ENCODE data around the gene SPNS2.

SPNS2 gene

DNA sequence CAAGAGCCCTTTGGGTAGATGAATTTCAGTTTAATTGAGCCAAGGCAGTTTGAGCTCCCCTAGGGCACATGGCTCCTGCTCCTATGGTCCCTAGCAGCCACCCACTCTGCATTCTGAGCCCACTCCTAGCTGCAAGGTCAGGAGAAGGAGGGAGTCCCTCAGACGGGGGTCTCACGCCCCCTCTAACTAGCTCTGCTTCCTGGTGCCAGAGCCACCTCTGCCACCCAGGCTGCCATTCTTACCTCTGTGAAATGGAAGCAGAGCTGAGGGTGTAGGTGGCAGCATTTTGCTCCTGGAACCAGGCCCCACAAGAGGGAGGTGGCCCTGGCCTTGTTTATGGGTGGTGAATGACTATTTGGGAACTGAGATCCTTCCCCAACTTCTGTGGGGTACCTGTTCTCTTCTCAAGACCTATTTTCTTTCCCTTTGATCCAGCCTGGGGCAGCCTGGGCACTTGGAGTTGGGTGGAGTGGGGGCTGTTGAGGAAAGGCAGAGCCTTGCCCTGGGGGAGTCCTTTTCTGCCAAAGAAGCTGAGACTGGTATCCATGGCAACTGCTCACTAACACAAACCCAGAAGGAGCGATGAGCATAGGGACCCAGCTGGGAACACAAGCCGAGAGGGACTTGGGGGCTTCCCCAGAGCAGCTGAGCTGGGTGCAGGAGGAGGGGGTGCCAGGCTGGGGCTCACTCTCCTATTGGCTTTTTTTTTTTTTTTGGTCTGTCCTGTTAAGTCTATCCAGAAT, 4.8 kb downstream of the SPNS2 start:
- no peak for DNase-seq (ENCODE audit: low spot score)

DNA sequence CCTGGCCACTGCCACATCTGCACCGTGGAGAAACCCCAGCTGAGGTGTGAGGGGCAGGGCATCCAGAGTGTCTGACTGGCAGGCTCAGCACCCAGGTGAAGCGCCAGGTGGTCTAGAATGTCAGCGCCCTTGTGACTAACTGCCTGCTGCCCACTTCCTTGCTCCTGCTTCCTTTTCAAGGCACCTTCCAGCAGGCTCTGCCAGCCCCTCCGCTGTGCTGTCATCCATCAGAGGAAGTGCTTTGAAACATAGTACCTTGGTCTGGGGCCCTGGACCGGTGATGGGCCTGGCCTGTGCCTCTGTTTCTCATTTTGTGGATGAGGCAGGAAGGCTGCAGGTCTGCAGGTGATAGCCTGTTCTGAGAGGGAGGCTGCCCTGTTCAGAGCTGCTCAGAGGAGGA, 5.5 kb downstream of the SPNS2 start:
- no peak for DNase-seq (ENCODE audit: low spot score)

DNA sequence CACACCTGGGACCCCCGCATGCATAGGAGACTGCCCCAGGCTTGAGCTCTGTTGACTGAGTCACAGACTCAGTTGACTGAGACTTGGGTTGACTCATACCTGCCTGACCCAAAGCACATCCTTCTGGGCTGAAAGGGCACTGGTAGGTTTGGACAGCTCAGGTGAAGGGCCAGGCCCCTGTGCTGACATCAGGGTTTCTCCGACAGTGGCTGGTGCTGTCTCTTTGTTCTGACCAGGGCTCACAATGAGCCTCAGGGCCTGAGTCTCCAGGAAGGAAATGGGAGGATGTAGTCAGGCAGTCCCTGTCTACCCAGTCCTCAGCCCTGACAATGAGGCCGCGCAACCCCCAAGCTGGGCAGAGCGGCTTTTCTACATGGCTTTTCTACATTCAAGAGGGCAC, 6.5 kb downstream of the SPNS2 start:
- DNase-seq (ENCODE audit: low spot score): no peak

DNA sequence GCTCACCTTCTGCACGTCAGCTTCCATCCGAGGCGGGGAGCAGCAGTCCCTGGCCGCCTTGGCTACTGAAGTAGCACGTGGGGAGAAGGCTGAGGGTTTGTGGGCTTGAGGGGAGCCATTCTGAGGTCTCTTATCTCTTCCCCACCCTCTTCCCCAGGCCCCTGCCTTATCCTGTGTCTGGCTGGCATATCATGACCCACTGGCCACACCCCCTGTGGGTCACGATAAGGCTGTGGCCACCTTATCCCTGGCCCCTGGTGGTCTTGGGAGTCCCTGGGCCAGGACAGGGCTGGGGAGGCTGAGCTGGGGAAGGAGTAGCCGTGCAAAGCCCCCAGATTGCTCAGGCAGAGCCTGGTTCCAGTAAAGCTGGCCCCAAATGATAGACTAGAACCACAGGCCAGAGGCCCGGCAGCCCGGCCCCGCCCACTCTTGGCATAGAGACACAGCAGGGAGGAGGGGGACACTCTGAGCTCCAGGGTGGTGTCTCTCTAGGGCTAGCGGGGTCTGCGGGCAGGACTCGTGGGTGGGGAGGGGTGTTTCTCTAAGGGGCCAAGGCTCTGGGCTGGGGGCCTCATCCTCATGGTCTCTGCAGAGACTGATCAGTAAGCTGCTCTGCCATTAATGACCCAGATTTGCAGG, 7.6 kb downstream of the SPNS2 start:
- no peak for DNase-seq (ENCODE audit: low spot score)

DNA sequence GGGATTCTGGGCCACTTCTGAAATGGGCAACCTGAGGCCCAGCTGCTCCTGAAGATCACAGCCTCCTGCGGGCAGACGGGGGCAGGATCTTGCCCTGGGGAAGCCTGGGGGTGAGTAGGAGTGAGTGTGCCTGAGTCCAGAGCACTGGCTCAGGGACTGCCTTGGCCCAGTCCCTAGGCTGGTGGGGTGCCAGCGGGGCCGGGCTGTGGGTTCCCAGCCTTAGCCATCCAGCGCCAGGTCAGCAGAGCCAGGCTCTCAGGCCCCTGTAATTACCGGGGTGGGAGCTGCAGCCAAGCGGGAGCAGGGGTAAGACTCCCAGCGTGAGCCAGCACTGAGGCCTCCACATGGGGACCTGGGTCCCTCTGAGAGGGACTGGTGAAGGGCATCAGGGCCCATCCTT, 8.2 kb downstream of the SPNS2 start:
- no peak for DNase-seq (ENCODE audit: low spot score)

DNA sequence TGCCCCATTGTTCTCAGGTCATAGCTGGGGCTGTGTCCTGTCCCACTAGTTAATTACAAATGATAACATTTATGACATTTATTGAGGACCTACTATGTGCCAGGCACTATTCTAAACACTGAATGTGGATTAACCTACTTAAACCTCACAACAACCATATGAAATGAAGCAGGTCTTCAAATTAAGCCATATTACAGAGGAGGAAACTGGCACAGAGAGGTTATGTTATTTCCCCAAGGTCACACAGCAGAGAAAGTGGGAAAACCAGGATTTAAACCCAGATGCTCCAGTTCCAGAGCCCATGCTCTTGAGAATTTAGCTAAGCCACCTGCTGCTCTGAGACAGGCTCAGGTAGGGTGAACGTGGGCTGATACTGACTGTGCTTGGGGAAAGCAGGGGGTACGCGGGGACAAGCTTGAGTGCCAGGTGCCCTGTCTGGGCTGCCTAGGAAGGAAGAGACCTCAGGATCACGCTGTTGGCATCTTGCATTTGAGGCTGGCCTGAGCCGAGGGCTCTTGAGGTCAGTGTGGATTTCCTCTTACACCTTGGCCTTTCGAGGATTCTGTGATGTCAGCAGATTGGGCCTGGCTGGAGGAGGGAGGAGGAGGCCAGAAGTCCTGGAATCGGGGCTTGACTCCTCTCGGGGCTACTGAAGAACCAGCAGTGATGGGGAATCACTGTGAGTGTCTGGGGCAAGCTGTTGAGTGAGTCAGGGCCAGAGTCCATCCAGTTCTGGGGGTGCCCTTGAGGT, 8.9 kb downstream of the SPNS2 start:
- no peak for DNase-seq (ENCODE audit: low spot score)

DNA sequence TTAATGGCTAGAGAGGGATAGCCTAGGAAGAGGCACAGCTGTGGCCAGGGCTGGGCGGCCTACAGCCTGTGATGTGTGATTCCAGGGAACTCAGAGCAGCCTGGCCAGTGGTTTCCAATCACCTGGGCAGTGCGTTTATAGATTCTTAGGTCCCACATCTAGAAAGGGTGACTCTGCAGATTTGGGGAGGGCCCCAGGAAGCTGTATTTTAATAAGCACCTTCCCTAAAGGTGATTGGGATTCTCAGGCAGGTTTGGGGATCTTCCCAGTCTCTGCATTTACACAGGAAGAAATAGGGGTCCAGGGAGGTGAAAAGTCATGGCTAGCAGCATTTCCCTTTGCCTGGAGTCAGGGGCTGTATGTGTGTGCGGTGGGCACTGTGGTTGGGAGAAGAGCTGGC, 9.5 kb downstream of the SPNS2 start:
- no peak for DNase-seq (ENCODE audit: low spot score)

DNA sequence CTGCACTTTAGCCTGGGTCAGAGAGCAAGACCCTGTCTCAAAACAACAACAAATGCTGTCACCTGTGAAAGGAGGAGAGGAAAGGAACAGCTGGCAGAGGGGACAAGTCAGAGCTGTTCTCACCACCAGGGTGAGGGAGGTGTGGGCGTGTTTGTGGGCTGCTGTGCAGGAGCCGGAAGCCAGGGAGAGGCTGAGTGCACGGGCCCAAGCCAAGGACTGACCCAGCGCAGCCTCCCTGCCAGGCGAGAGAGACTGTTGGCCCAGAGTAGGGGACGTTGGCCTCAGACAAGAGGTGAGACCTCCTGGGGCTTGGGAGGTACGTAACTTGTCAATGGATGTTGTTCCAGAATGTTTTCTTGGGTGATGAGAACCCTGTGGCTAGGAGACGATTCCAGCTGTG, 10.7 kb downstream of the SPNS2 start:
- DNase-seq (ENCODE audit: low spot score): no peak

DNA sequence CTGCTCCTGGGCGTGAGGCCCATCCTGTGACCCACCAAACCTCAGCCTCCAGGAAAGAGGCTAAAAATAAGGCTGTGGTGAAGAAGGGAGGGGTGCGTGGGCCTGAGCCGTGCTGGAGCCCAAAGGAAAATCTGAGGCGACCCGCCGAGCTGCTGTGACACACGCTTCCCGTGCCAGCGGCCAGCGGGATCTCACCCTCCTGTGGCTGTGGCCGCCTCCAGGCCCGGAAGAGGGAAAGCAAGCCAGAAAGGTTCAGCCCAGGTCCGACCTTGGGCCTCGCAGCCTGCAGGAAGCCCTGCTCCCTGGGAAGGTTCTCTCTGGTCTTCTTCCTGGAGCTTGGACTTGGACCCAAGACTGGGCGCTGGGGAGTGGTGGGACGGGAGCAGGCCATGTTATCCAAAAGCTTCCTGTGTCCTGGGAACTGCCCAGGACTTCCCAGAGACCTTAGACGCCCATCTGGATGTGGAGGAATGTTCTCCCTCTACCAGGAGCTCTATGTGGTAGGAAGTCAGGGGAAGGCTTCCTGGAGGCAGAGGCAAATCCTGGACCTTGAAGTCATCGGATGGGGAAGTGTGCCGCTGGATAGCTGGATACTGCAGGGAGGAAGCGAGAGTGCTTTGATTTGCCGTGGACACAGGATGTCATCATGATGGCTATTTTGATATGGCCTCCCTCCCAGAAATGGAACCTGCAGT, 11.4 kb downstream of the SPNS2 start:
- no peak for DNase-seq (ENCODE audit: low spot score)

DNA sequence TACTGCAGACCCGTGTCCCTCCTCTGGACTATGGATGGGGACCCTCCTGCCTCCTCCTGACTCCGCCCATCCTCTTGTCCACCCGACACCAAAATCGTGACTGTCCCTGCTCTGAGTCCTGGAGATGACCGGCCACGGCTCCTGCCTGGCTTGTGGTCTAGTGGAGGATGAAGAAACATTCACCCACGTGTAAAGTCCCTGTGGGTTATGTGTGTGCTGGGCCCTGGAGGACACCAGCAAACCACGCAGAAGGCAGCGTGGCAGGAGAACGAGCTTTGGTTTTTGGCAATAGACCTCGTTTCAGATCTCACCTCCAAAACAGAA, 11.9 kb downstream of the SPNS2 start:
- no peak for DNase-seq (ENCODE audit: low spot score)

DNA sequence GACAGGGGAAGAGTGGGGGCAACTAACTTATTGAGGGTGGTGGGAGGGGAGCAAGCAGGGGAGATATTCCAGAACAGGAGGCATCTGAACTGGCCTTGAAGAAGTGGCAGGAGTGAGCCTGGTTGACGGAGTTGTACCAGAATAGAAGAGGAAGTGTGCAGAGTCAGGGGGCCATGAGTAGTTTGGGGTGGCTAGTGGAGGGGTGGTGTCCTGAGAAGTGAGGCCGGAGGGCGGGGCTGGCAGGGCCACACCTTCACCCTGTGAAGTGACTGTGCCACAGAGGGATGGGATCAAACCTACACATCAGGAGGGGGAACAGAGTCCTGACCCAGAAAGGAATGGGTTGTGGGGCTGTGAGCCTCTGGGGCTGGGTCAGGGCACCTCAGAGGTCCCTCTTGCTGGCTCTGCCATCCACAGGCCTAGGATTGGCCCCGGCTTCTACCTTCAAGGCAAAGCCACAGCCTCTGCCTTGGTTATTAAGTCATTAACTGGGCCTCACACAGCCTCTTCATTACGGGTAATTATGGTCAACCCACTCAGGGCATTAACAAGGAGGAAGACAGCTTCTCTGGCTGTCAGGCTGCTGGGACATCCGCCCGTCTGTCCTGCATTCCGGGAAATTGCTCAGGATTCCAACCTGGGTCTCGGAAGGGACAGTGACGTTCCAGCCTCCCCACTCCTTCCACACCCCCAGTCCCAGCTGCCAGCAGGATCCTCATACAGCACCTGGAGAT, 12.7 kb downstream of the SPNS2 start:
- DNase-seq (ENCODE audit: low spot score): no peak

DNA sequence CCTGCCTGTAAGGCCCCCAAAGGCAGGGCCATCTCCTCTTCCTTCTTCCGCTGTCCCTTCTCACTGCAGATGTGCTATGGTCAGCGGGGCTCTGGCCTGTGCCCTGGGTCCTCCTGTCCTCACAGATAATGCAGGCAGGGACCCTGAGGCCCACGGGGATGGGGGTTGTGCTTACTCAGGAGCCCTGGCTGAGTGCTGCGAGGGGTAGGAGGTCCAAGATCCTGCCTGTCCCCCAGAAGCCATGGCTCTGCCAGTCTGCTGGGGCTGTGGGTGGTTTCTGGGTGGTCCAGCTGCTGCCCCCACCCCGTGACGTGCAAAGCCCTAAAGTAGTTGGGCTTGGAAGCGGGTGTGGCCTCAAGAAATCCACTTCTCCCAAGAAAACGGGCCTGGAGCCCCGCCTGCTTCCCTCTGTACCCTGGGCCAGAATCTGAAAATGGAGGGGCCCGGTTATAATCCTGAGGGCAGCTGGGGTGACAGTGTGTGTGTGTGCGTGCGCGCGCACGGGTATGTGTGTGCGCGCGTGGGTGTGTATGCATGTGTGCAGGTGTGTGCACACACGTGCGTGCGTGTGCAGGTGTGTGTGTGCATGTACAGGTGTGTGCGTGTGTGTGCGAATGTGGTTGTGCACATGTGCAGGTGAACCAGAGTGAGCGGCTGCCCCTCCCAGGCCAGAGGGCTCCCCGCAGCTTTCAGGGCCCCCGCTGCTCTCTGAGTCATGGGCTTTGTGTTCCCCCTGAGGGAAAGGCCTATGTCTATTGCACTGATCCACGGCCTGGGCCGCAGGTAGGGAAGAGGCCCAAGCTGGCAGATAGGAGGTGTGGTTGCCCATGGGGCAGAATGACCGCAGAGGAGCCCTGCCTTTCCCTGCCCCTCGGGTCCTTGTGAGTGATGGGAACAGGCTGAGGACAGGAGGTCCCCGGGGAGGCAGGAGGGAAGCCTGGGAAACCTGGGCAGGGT, 13.8 kb downstream of the SPNS2 start:
- DNase-seq (ENCODE audit: low spot score): no peak

DNA sequence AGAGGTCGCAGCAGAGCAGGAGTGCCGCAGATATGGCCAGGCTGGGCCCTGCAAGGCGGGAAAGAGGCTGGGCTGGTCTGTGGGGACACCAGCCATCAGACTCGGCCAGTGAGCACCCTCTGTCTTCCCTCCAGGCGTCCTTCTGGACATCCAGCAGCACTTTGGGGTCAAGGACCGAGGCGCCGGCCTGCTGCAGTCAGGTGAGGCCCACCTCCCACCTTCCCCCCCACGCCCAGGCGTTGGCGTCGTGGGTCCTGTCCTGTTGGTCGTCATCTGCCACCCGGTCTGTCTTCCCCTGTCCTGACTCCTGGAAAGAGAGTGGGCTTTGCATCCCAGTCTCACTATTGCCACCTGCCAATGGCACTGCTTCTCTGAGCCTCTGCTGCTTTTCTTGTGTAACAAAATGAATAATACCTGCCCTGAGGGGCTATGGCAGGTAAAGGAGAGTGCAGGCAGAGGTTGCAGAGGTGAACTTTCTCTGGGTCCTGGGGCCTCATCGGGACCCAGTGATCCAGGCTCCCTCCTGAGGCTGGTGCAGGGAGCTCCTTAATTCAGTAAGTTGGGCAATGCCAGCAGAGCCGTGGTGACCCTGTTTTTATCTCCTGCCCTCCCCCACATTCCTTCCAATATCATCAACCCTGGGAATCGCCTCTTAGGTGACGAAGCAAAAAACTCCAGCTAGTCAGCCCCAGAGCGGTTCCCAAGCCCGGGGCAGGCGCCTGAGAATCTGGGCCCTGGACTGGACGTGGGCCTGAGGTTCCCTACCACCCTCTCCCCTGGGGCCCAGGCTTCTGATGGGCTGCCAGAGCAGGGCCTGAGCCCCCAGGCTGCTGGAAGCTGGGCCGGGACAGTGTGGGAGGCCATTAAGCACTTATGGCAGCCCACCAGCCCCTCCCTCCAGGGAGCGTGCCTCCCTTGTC, 14.7 kb downstream of the SPNS2 start:
- no peak for DNase-seq (ENCODE audit: low spot score)

DNA sequence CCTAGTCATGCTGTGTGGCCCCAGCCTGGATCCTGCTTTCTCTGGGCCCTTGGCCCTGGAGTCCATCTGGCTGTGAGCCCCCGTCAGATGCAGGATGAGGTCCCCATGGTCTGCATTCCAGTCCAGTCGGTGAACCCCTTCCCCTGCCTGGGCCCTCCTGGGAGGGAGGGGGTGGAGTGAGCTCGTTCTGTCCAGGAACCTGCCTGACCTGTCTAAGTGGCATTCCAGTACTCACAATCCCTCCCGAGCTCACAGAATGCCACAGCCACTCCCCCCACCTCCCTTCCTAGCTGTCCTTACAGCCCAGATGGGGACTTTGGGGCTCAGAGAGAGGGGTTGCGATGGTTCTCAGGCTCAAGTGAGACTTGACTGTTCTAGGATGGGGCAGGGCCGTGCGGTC, 15.5 kb downstream of the SPNS2 start:
- DNase-seq (ENCODE audit: low spot score): no peak

DNA sequence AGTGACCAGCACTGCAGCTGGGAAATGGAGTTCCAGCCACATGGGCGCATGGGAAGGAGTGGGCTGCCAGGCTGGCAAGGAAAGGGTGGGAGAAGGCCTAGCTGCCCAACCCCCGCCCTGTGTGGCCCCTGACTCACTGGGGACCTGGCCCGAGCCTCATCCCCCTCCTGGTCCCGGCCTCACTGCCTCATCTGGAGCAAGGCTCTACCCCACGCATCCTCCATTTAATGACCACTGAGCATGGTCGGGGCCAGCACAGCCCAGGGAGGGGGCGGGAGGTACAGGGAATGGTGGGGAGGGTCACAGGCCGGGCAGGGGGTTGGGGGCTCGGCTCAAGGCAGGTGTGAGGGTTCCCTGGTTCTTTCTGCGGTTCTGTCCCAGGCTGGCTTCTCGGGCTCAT, 16.1 kb downstream of the SPNS2 start:
- no peak for DNase-seq (ENCODE audit: low spot score)

DNA sequence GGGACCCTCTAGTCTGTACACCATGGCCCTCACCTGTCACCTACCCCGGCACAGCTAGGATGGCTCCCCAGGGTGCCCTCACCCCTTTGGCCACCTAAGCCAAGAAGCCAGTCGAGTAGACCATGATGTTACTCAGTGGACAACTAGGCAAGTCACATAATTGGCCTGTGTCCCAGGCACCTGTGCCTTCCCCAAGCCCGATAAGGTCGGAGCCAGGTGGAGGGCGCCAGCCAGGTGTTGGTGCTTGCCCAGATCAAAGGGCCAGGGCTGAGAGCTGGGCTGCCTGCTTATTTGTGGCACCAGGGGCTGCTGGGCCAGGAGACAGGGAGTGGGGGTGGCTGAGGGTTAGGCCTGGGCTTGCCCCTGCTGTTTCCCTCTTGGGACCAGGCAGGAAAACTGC, 16.8 kb downstream of the SPNS2 start:
- no peak for DNase-seq (ENCODE audit: low spot score)

DNA sequence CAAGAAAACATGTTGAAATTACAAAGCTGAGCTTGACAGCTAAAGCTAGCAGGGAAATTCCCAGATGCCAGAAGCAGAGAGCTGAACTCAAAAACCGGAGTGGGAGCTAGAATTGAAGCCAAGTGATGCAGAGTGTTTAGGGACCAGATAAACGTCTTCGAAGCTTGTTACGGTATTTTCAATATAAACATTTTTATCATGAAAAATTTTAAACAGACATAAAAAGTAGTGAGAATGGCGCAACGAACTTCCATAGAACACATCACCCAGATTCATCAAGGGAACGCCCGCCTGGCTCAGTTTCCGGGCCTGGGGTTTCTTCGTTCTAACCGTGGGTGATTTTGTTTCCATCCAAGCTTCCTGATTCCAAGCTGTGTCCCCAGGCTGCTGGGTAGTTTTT, 18.1 kb downstream of the SPNS2 start:
- DNase-seq (ENCODE audit: low spot score): no peak

DNA sequence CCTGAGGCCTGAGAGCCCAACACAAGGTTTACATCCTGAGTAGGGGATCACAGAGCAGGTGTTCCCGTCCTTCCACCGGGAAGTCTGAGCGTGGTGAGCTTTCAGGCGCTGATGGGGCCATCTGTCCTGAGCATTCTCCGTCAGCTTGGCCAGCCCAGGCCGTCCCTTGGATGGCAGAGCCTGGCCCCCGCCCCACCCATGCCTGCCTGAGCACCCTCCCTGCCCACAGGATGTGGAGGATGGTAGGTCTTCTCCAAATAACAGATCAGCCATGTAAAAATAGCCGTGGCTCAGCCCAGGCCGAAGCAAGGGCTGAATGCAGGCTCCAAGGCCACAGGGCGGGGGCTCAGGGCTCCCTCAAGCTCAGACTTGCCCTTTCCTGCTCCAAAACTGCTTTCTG, 20.2 kb downstream of the SPNS2 start:
- DNase-seq (ENCODE audit: low spot score): no peak

DNA sequence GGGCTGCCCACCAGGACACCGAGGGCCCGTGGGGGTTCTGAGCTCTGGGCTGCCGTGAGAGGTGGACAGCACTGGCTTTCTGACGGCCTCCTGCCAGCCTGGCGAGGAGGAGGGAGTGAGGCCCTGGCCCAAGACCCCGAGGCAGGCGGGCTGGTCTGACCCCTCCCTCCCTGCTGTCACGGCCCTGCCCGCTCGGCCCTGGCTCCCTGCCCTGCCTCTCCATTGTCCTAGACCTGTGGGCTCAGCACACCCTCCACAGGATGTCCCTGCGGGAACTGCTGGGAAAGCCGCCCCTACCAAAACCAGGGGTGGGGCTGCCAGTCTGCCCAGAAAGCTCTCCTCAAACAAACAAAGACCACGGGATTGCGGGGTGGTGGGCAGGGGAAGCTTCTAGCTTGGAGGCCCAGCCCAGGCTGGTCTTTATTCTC, 20.7 kb downstream of the SPNS2 start:
- no peak for DNase-seq (ENCODE audit: low spot score)
